Hepatocyte (in vitro differentiated cells): ENCODE data around the gene PROM2. TPM values are rescaled to one million over a fixed set of nuclear protein-coding genes. Genes with fewer than 3 reads are reported as not detected.

Experiments used
- DNase-seq: peaks from one replicate; pipeline ENCODE4 v3.0.0-alpha.2; 2016; ENCODE audit warnings: low spot score
- H2AFZ ChIP-seq: fragments of 200-600 bp; sonication (generic); 2 replicates; pipeline ENCODE4 v1.6.0; 2016; ENCODE audit warnings: antibody characterized with exemption, mild to moderate bottlenecking
- H3K27ac ChIP-seq: fragments of 200-600 bp; sonication (generic); 2 replicates; pipeline ENCODE4 v1.5.1; 2016; ENCODE audit warnings: mild to moderate bottlenecking
- H3K27me3 ChIP-seq: fragments of 200-600 bp; sonication (generic); 2 replicates; pipeline ENCODE4 v1.6.1; 2016
- H3K36me3 ChIP-seq: fragments of 200-600 bp; sonication (generic); replicated peaks from 2 replicates; pipeline ENCODE4 v1.5.1; 2016; ENCODE audit warnings: low read depth; ENCODE audit not compliant: insufficient read depth
- H3K4me1 ChIP-seq: fragments of 200-600 bp; sonication (generic); 2 replicates; pipeline ENCODE4 v1.5.1; 2016; ENCODE audit warnings: mild to moderate bottlenecking, moderate library complexity; ENCODE audit not compliant: insufficient read depth
- H3K4me2 ChIP-seq: fragments of 200-600 bp; sonication (generic); 2 replicates; pipeline ENCODE4 v1.6.0; 2016
- H3K4me3 ChIP-seq: fragments of 200-600 bp; sonication (generic); 2 replicates; pipeline ENCODE4 v1.5.1; 2016; ENCODE audit warnings: mild to moderate bottlenecking
- H3K79me2 ChIP-seq: fragments of 200-600 bp; sonication (generic); 2 replicates; pipeline ENCODE4 v1.6.0; 2017; ENCODE audit warnings: mild to moderate bottlenecking
- H3K9me2 ChIP-seq: fragments of 200-600 bp; sonication (generic); replicated peaks from 2 replicates; pipeline ENCODE4 v1.6.0; 2017; ENCODE audit warnings: mild to moderate bottlenecking; ENCODE audit not compliant: insufficient read depth
- H3K9me3 ChIP-seq: fragments of 200-600 bp; sonication (generic); 2 replicates; pipeline ENCODE4 v1.5.1; 2016; ENCODE audit warnings: low read depth, mild to moderate bottlenecking
- H4K20me1 ChIP-seq: fragments of 200-600 bp; sonication (generic); 2 replicates; pipeline ENCODE4 v1.6.0; 2016; ENCODE audit warnings: mild to moderate bottlenecking; ENCODE audit not compliant: insufficient read depth, poor library complexity, severe bottlenecking
- CTCF ChIP-seq: fragments of 200-600 bp; sonication (generic); IDR thresholded peaks from 2 replicates; pipeline ENCODE4 v1.5.1; 2016; ENCODE audit warnings: antibody characterized with exemption, mild to moderate bottlenecking; ENCODE audit not compliant: poor library complexity
- EZH2 ChIP-seq: fragments of 200-600 bp; sonication (generic); IDR thresholded peaks from 2 replicates; pipeline ENCODE4 v1.6.1; 2016; ENCODE audit warnings: antibody characterized with exemption, mild to moderate bottlenecking, borderline replicate concordance
- EZH2phosphoT487 ChIP-seq: fragments of 200-600 bp; sonication (generic); IDR thresholded peaks from one replicate; pipeline ENCODE4 v1.6.1; 2018; ENCODE audit warnings: antibody characterized with exemption, mild to moderate bottlenecking, low read depth, moderate library complexity; ENCODE audit not compliant: unreplicated experiment, severe bottlenecking
- whole genome bisulfite sequencing: methylation state at CpG from one replicate; pipeline ENCODE4 v1.1.6; 2016; ENCODE audit warnings: low lambda C conversion rate; ENCODE audit errors: missing lambda C conversion rate; 5-methylcytosine and 5-hydroxymethylcytosine counted together
- polyA plus RNA-seq: library from polyadenylated mRNA; unstranded; fragments of >200 nt; fragmentation: Nextera tagmentation; extraction: Ambion mirVana; gene quantifications from 2 replicates; pipeline ENCODE4 v1.2.1, GENCODE V29; 2016
- total RNA-seq: library from RNA; depleted of rRNA; stranded (reverse); fragments of >200 nt; gene quantifications from 2 replicates; pipeline ENCODE4 v1.2.3, GENCODE V29; 2014

The PROM2 gene
- total and polyA plus RNA-seq, 2 experiments from 2014 or later: 2.6 to 2.8 TPM

- Histone ChIP-seq H2AFZ (no peak overlapping the region), H3K27ac (no peak overlapping the region), H3K27me3 (no peaks in the 10 kb centered on the region), H3K4me3 (no peak overlapping the region), H4K20me1 (no peaks in the 10 kb centered on the region), H3K9me3 (no peaks in the 10 kb centered on the region), H3K4me2 (no peak overlapping the region), H3K36me3 (no peaks in the 10 kb centered on the region), H3K79me2 (no peaks in the 10 kb centered on the region), H3K4me1 (no peaks in the 10 kb centered on the region), H3K9me2 (no peaks in the 10 kb centered on the region)
- DNase-seq: no peak
- no peak for TF ChIP-seq EZH2
- TF ChIP-seq EZH2phosphoT487: no peak
- TF ChIP-seq CTCF: no peak
- 72% methylated on average over 5 of the region's 5 CpGs for WGBS
Observed at GRCh38 chr2:95296011-95296410, 21.8 kb downstream of the PROM2 start.

GRCh38 chr2:95296880-95297487, 22.7 kb downstream of the PROM2 start, which contains the start of gene KCNIP3:
KCNIP3 (plus strand) TSS chr2:95297347; CDS start chr2:95297439, 92 bp downstream.
- Histone ChIP-seq H3K27me3 (no peaks in the 10 kb centered on the region), H3K79me2 (no peaks in the 10 kb centered on the region), H3K4me3 (no peak within 1 kb of the TSS), H3K27ac (no peak within 1 kb of the TSS), H3K36me3 (no peaks in the 10 kb centered on the region), H2AFZ (peak within 1 kb of the TSS; percentile 60), H3K9me3 (no peaks in the 10 kb centered on the region), H3K4me2 (peak within 1 kb of the TSS; percentile 77), H3K4me1 (no peaks in the 10 kb centered on the region), H4K20me1 (no peaks in the 10 kb centered on the region), H3K9me2 (no peaks in the 10 kb centered on the region)
- TF ChIP-seq EZH2: no peak
- no peak for TF ChIP-seq EZH2phosphoT487
- no peak for TF ChIP-seq CTCF
- DNase-seq: peak; percentile 66
- 11% methylated on average over 7 of the region's 13 CpGs for WGBS

GRCh38 chr2:95297639-95298395, 23.6 kb downstream of the PROM2 start:
- no peaks in the 10 kb centered on the region for H3K36me3 ChIP-seq
- H2AFZ ChIP-seq: no peak overlapping the region
- H3K4me1 ChIP-seq: no peaks in the 10 kb centered on the region
- H3K27ac ChIP-seq: no peak overlapping the region
- H3K79me2 ChIP-seq: no peaks in the 10 kb centered on the region
- TF ChIP-seq CTCF (no peak), EZH2 (no peak), EZH2phosphoT487 (no peak)
- H3K9me2 ChIP-seq: no peaks in the 10 kb centered on the region
- H3K4me3 ChIP-seq: no peak overlapping the region
- no peaks in the 10 kb centered on the region for H3K9me3 ChIP-seq
- no peaks in the 10 kb centered on the region for H3K27me3 ChIP-seq
- no peaks in the 10 kb centered on the region for H4K20me1 ChIP-seq
- 53% methylated on average over 11 of the region's 11 CpGs for WGBS
- peak overlapping the region; percentile 77 for H3K4me2 ChIP-seq
- no peak for DNase-seq
